Panc1 (cell line): ENCODE data around the gene LRRC23.

Experiments
- POLR2AphosphoS5 ChIP-seq: IDR thresholded peaks from 2 replicates; pipeline ENCODE4 v1.6.1; 2012; ENCODE audit warnings: mild to moderate bottlenecking, low read depth, low read length, moderate library complexity
- SIN3A ChIP-seq: IDR thresholded peaks from 2 replicates; pipeline ENCODE4 v1.6.1; 2012; ENCODE audit warnings: low read depth, mild to moderate bottlenecking, low read length, moderate library complexity, borderline replicate concordance; ENCODE audit not compliant: insufficient read depth
- TF ChIP-seq, protein P1 (sequence below): fragments of 450-650 bp; IDR thresholded peaks from 2 replicates; pipeline ENCODE4 v1.5.1; 2017; ENCODE audit warnings: mild to moderate bottlenecking

DNA sequence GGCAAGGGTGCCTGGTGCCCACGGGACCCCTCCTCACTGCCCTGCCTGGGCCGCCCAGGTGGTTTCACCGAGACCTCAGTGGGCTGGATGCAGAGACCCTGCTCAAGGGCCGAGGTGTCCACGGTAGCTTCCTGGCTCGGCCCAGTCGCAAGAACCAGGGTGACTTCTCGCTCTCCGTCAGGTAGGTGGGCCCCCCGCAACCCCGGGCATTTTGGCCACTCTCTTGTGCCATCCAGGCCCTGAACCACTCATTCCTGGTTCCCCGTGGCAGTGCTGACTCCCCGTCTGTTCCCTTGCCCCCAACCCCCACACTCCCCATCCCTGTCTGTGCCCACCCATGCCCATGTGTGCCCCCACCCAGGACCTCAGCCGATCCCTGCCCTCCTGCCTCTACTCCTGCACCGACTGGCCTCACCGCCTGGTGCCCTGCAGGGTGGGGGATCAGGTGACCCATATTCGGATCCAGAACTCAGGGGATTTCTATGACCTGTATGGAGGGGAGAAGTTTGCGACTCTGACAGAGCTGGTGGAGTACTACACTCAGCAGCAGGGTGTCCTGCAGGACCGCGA lies 47.0 kb downstream of the LRRC23 start:
- TF ChIP-seq, protein P1, sequence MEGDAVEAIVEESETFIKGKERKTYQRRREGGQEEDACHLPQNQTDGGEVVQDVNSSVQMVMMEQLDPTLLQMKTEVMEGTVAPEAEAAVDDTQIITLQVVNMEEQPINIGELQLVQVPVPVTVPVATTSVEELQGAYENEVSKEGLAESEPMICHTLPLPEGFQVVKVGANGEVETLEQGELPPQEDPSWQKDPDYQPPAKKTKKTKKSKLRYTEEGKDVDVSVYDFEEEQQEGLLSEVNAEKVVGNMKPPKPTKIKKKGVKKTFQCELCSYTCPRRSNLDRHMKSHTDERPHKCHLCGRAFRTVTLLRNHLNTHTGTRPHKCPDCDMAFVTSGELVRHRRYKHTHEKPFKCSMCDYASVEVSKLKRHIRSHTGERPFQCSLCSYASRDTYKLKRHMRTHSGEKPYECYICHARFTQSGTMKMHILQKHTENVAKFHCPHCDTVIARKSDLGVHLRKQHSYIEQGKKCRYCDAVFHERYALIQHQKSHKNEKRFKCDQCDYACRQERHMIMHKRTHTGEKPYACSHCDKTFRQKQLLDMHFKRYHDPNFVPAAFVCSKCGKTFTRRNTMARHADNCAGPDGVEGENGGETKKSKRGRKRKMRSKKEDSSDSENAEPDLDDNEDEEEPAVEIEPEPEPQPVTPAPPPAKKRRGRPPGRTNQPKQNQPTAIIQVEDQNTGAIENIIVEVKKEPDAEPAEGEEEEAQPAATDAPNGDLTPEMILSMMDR: no peak
- TF ChIP-seq SIN3A: no peak
- no peak for TF ChIP-seq POLR2AphosphoS5
